Measurements from ENCODE around the gene FGF9.

Gene FGF9

GRCh38 chr13:21688056-21688455 is 17.2 kb downstream of the FGF9 start:
- TF ChIP-seq HDGF (IDR thresholded peaks at IDR 0.05; ENCODE audit: borderline replicate concordance) = no peak
- no peak for TF ChIP-seq ARNT (IDR thresholded peaks at IDR 0.05)
- no peak for TF ChIP-seq LEF1 (IDR thresholded peaks at IDR 0.05; ENCODE audit: borderline replicate concordance)
- no peak for TF ChIP-seq FOXM1 (IDR thresholded peaks at IDR 0.05; ENCODE audit: borderline replicate concordance)
- TF ChIP-seq ZNF384 (IDR thresholded peaks at IDR 0.05) = no peak
- TF ChIP-seq CTBP1 (IDR thresholded peaks at IDR 0.05; ENCODE audit: borderline replicate concordance) = no peak
- TF ChIP-seq ELF4 (IDR thresholded peaks at IDR 0.05) = no peak
- no peak for TF ChIP-seq BHLHE40 (IDR thresholded peaks at IDR 0.05; ENCODE audit: borderline replicate concordance)
- no peak for TF ChIP-seq FOXA1 (IDR thresholded peaks at IDR 0.05)
- TF ChIP-seq SP1 (IDR thresholded peaks at IDR 0.05) = no peak
- CTCF ChIA-PET = no interaction called here
- no peak for DNase-seq (ENCODE audit: extremely low spot score)
- POLR2A ChIA-PET = no interaction called here

- TF ChIP-seq CTBP1 (IDR thresholded peaks at IDR 0.05; ENCODE audit: borderline replicate concordance) (no peak), TARDBP (IDR thresholded peaks at IDR 0.05) (no peak), L3MBTL2 (conservative IDR thresholded peaks at IDR 0.05) (no peak), FOXK2 (IDR thresholded peaks at IDR 0.05) (no peak), ARNT (IDR thresholded peaks at IDR 0.05) (no peak), BHLHE40 (IDR thresholded peaks at IDR 0.05; ENCODE audit: borderline replicate concordance) (no peak), NFRKB (IDR thresholded peaks at IDR 0.05) (no peak), LEF1 (IDR thresholded peaks at IDR 0.05; ENCODE audit: borderline replicate concordance) (no peak), HDGF (IDR thresholded peaks at IDR 0.05; ENCODE audit: borderline replicate concordance) (no peak), PKNOX1 (IDR thresholded peaks at IDR 0.05) (no peak), ELF4 (IDR thresholded peaks at IDR 0.05) (no peak)
- DNase-seq (ENCODE audit: extremely low spot score) = no peak
- ChIA-PET POLR2A (no interaction called here), CTCF (no interaction called here)
Measured at GRCh38 chr13:21689097-21689496, 18.2 kb downstream of the FGF9 start.

DNA sequence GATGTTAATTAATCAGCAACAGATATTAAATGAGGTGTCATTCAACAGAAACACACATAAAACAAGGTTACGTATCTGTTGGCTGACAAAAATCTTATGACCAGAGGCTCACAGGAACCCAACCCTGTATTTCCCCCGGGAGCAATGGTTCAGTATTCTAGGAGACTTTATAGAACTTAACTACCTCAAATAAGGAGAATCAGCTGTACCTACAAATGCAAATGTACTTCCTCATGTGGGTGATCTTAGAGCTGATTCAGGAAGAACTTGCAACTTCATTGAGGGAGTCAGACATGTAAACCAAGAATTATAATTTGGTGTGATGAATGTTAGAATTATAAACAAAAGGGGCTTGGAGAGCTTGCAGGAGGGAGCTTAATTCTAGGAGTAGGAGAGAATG is 20.1 kb downstream of the FGF9 start:
- DNase-seq (ENCODE audit: extremely low spot score) = no peak
- POLR2A ChIA-PET = no interaction called here
- TF ChIP-seq SP1 (IDR thresholded peaks at IDR 0.05) (no peak), TARDBP (IDR thresholded peaks at IDR 0.05) (no peak), CTBP1 (IDR thresholded peaks at IDR 0.05; ENCODE audit: borderline replicate concordance) (no peak), PKNOX1 (IDR thresholded peaks at IDR 0.05) (no peak), ZNF384 (IDR thresholded peaks at IDR 0.05) (no peak)
- CTCF ChIA-PET = no interaction called here

DNA sequence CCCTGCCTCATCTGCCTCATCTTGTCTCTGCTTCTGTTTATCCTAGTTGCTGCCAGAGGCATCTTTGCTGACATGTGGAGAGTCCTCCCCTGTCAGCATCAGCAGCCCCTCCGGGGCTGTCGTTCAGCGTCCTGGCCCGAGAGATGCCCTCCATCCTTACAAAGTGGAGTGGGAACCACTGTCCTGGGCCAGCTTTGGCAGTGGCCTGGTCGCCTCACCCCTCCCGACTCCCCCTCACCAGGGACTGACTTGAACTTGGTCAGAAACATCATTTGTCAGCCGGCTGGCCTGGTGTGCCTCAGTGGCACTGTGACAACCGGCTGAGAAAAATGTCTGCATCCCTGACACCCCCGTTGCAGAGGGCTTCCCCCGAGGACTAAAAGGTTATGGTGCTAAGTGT is 20.6 kb downstream of the FGF9 start:
- TF ChIP-seq FOXA1 (IDR thresholded peaks at IDR 0.05) (no peak), TARDBP (IDR thresholded peaks at IDR 0.05) (no peak), ZNF384 (IDR thresholded peaks at IDR 0.05) (no peak), SUZ12 (IDR thresholded peaks at IDR 0.05) (no peak), HDGF (IDR thresholded peaks at IDR 0.05; ENCODE audit: borderline replicate concordance) (no peak), FOXM1 (IDR thresholded peaks at IDR 0.05; ENCODE audit: borderline replicate concordance) (no peak), L3MBTL2 (conservative IDR thresholded peaks at IDR 0.05) (no peak), NFRKB (IDR thresholded peaks at IDR 0.05) (no peak), SP1 (IDR thresholded peaks at IDR 0.05) (no peak), LEF1 (IDR thresholded peaks at IDR 0.05; ENCODE audit: borderline replicate concordance) (no peak)
- no peak for DNase-seq (ENCODE audit: extremely low spot score)
- CTCF ChIA-PET = no interaction called here
- POLR2A ChIA-PET = no interaction called here

DNA sequence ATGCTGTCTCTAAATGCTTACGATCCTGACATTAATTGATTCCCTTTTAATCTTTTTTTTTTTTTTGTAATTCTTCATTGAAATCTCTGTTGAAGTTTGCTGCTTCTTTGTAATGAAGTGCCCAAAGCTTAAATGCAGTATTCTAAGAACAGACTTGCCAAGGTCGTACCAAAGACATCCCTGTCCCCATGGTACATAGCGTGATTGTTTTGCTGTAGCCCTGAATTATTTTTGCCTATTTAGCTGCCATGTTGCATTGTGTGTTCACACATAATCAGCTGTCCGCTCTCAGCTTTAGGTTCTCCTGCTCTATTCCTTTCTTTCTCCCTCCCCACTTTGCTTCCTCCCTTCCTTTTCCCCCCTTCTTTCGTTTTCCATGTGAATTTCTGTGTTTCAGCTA is 21.1 kb downstream of the FGF9 start:
- no peak for DNase-seq (ENCODE audit: extremely low spot score)
- TF ChIP-seq SP1 (IDR thresholded peaks at IDR 0.05) (no peak), L3MBTL2 (conservative IDR thresholded peaks at IDR 0.05) (no peak), FOXM1 (IDR thresholded peaks at IDR 0.05; ENCODE audit: borderline replicate concordance) (no peak), TARDBP (IDR thresholded peaks at IDR 0.05) (no peak), NFRKB (IDR thresholded peaks at IDR 0.05) (no peak), CTBP1 (IDR thresholded peaks at IDR 0.05; ENCODE audit: borderline replicate concordance) (no peak), ZNF384 (IDR thresholded peaks at IDR 0.05) (no peak)
- CTCF ChIA-PET = no interaction called here
- POLR2A ChIA-PET = no interaction called here

DNA sequence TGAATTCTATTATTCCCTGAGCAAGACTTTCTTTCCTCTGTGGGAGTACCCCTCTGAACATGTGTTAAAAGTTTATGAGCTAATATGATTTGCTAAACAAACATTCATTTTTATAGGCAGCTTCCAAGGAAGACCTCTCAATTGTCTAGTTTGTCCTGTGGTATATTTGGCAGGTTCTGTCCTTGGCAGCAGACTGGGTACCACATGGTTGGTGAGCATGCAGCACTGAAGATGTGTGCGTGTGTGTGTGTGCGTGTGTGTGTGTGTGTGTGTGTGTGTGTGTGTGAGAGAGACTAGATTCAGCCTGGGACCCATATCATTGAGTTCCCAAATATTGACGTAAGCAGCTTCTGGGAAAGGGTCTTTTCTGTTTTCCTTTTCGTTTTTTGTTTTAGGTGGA is 24.0 kb downstream of the FGF9 start:
- ChIA-PET CTCF (interaction anchor here (0.5 to 1.2 kb wide), 2 partner anchors 18 to 150 kb away, joined by 3 read pairs; no protein-coding TSS in a partner anchor), POLR2A (no interaction called here)
- no peak for TF ChIP-seq LEF1 (IDR thresholded peaks at IDR 0.05; ENCODE audit: borderline replicate concordance)
- TF ChIP-seq FOXA1 (IDR thresholded peaks at IDR 0.05) = no peak
- no peak for TF ChIP-seq BHLHE40 (IDR thresholded peaks at IDR 0.05; ENCODE audit: borderline replicate concordance)
- TF ChIP-seq ELF4 (IDR thresholded peaks at IDR 0.05) = no peak
- no peak for TF ChIP-seq FOXM1 (IDR thresholded peaks at IDR 0.05; ENCODE audit: borderline replicate concordance)
- TF ChIP-seq ARNT (IDR thresholded peaks at IDR 0.05) = no peak
- TF ChIP-seq SUZ12 (IDR thresholded peaks at IDR 0.05) = no peak
- no peak for TF ChIP-seq CTBP1 (IDR thresholded peaks at IDR 0.05; ENCODE audit: borderline replicate concordance)
- TF ChIP-seq FOXK2 (IDR thresholded peaks at IDR 0.05) = no peak
- TF ChIP-seq TARDBP (IDR thresholded peaks at IDR 0.05) = no peak
- DNase-seq (ENCODE audit: extremely low spot score) = no peak

DNA sequence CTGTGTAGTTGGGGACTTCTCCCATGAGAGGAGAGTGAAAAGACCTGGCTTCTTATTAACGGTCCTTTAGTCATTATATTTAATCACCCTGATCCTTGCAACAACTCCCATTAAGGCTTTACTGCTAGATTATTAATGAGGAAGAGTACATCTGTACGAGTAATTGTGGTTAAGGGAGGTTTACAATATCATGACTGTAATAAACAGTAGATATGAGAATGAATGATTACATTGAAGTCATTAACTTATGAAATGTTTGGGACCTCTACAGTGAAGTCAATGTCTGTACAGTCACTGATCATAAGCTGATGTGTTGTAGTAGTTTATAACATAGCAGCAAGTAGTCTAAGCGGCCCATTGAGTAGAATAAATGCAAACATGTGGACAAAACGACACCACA is 24.7 kb downstream of the FGF9 start:
- DNase-seq (ENCODE audit: extremely low spot score) = no peak
- POLR2A ChIA-PET = no interaction called here
- TF ChIP-seq TARDBP (IDR thresholded peaks at IDR 0.05) = no peak
- TF ChIP-seq FOXK2 (IDR thresholded peaks at IDR 0.05) = no peak
- no peak for TF ChIP-seq HDGF (IDR thresholded peaks at IDR 0.05; ENCODE audit: borderline replicate concordance)
- TF ChIP-seq PKNOX1 (IDR thresholded peaks at IDR 0.05) = no peak
- no peak for TF ChIP-seq L3MBTL2 (conservative IDR thresholded peaks at IDR 0.05)
- no peak for TF ChIP-seq CTBP1 (IDR thresholded peaks at IDR 0.05; ENCODE audit: borderline replicate concordance)
- no peak for TF ChIP-seq ARNT (IDR thresholded peaks at IDR 0.05)
- no peak for TF ChIP-seq LEF1 (IDR thresholded peaks at IDR 0.05; ENCODE audit: borderline replicate concordance)
- no peak for TF ChIP-seq NFRKB (IDR thresholded peaks at IDR 0.05)
- no peak for TF ChIP-seq FOXA1 (IDR thresholded peaks at IDR 0.05)
- no peak for TF ChIP-seq ZNF384 (IDR thresholded peaks at IDR 0.05)
- no peak for TF ChIP-seq SP1 (IDR thresholded peaks at IDR 0.05)
- no peak for TF ChIP-seq SUZ12 (IDR thresholded peaks at IDR 0.05)
- no peak for TF ChIP-seq BHLHE40 (IDR thresholded peaks at IDR 0.05; ENCODE audit: borderline replicate concordance)
- no peak for TF ChIP-seq ELF4 (IDR thresholded peaks at IDR 0.05)
- TF ChIP-seq FOXM1 (IDR thresholded peaks at IDR 0.05; ENCODE audit: borderline replicate concordance) = no peak
- CTCF ChIA-PET = interaction anchor here (1.2 kb wide), 1 partner anchor 19 kb away, joined by 3 read pairs; no protein-coding TSS in a partner anchor
